Mesenchymal stem cell (in vitro differentiated cells and primary cell): ENCODE measurements around the gene ST6GAL2.

Experiments
- DNase-seq: peaks from one replicate; pipeline ENCODE4 v3.0.0-alpha.2; 2013
- H2AFZ ChIP-seq: one replicate; pipeline ENCODE4 v1.6.1; 2013; ENCODE audit warnings: low read depth, mild to moderate bottlenecking, control low read depth, inconsistent platforms, low read length, moderate library complexity
- H2AK5ac ChIP-seq: 2 replicates; pipeline ENCODE4 v1.6.1; 2013; ENCODE audit warnings: low read length, moderate library complexity, mild to moderate bottlenecking, inconsistent platforms; ENCODE audit not compliant: severe bottlenecking
- H2BK120ac ChIP-seq: one replicate; pipeline ENCODE4 v1.6.1; 2013; ENCODE audit warnings: low read depth, mild to moderate bottlenecking, inconsistent platforms, low read length, moderate library complexity
- H2BK12ac ChIP-seq, 2 experiments: one replicate each; pipeline ENCODE4 v1.6.1; 2013; ENCODE audit warnings: inconsistent platforms in 2 of 2, low read length in 2 of 2, mild to moderate bottlenecking in 2 of 2, moderate library complexity in 2 of 2, control low read depth in 1 of 2
- H2BK15ac ChIP-seq: one replicate; pipeline ENCODE4 v1.6.1; 2013; ENCODE audit warnings: mild to moderate bottlenecking, low read depth, inconsistent platforms; ENCODE audit not compliant: poor library complexity, severe bottlenecking
- H2BK5ac ChIP-seq: 2 replicates; pipeline ENCODE4 v1.6.1; 2013; ENCODE audit warnings: low read depth, mild to moderate bottlenecking, low read length, control low read depth, inconsistent platforms; ENCODE audit not compliant: poor library complexity, severe bottlenecking
- H3K14ac ChIP-seq, 2 experiments: one replicate each; pipeline ENCODE4 v1.6.1; 2013; ENCODE audit warnings: inconsistent platforms in 2 of 2, low read length in 2 of 2, control low read depth in 1 of 2, mild to moderate bottlenecking in 1 of 2, moderate library complexity in 1 of 2
- H3K18ac ChIP-seq, 2 experiments: one replicate each; pipeline ENCODE4 v1.6.1; 2013; ENCODE audit warnings: inconsistent platforms in 2 of 2, low read length in 2 of 2, control low read depth in 1 of 2, low read depth in 1 of 2, mild to moderate bottlenecking in 1 of 2
- H3K23ac ChIP-seq, 2 experiments: one replicate each; pipeline ENCODE4 v1.6.1; 2013; ENCODE audit warnings: inconsistent platforms in 2 of 2, low read length in 2 of 2, mild to moderate bottlenecking in 2 of 2, moderate library complexity in 2 of 2, control low read depth in 1 of 2
- H3K27ac ChIP-seq: 2 replicates; pipeline ENCODE4 v1.5.1; 2013; ENCODE audit warnings: mild to moderate bottlenecking, moderate library complexity, low read length, control low read depth, inconsistent platforms; ENCODE audit not compliant: poor library complexity, severe bottlenecking
- H3K27me3 ChIP-seq, 2 experiments: 2 replicates each; pipeline versions ENCODE4 v1.6.1 to v1.7.0; 2013; ENCODE audit warnings: low read length in 2 of 2, mild to moderate bottlenecking in 2 of 2, moderate library complexity in 2 of 2, control low read depth in 1 of 2, inconsistent platforms in 1 of 2; ENCODE audit not compliant: control insufficient read depth in 1 of 2, insufficient read depth in 1 of 2
- H3K36me3 ChIP-seq, 2 experiments: 2 replicates each; pipeline versions ENCODE4 v1.6.1 to v1.7.0; 2013; ENCODE audit warnings: low read length in 2 of 2, control low read depth in 1 of 2, inconsistent platforms in 1 of 2, low read depth in 1 of 2, mild to moderate bottlenecking in 1 of 2; ENCODE audit not compliant: insufficient read depth in 2 of 2, control insufficient read depth in 1 of 2
- H3K4ac ChIP-seq, 2 experiments: one replicate each; pipeline ENCODE4 v1.6.1; 2013; ENCODE audit warnings: inconsistent platforms in 2 of 2, low read length in 2 of 2, mild to moderate bottlenecking in 2 of 2, moderate library complexity in 2 of 2, control low read depth in 1 of 2, low read depth in 1 of 2
- H3K4me1 ChIP-seq: 2 replicates; pipeline ENCODE4 v1.6.1; 2013; ENCODE audit warnings: low read depth, low read length, control low read depth; ENCODE audit not compliant: control insufficient read depth, insufficient read depth
- H3K4me2 ChIP-seq: 2 replicates; pipeline ENCODE4 v1.6.1; 2013; ENCODE audit warnings: low read length, mild to moderate bottlenecking, inconsistent platforms; ENCODE audit not compliant: poor library complexity, severe bottlenecking
- H3K4me3 ChIP-seq, 2 experiments: 2 replicates each; pipeline versions ENCODE4 v1.5.1 to v1.7.0; 2013; ENCODE audit warnings: low read length in 2 of 2, mild to moderate bottlenecking in 2 of 2, control low read depth in 1 of 2, low read depth in 1 of 2; ENCODE audit not compliant: insufficient read depth in 1 of 2
- H3K79me1 ChIP-seq: replicated peaks from 2 replicates; pipeline ENCODE4 v1.6.1; 2013; ENCODE audit warnings: mild to moderate bottlenecking, control low read depth, low read length, inconsistent platforms; ENCODE audit not compliant: poor library complexity, severe bottlenecking
- H3K9ac ChIP-seq: 2 replicates; pipeline ENCODE4 v1.7.0; 2013; ENCODE audit warnings: mild to moderate bottlenecking, low read length, moderate library complexity
- H3K9me3 ChIP-seq: 2 replicates; pipeline ENCODE4 v1.7.0; 2013; ENCODE audit warnings: mild to moderate bottlenecking, low read length; ENCODE audit not compliant: control insufficient read depth
- H4K8ac ChIP-seq: one replicate; pipeline ENCODE4 v1.6.1; 2013; ENCODE audit warnings: inconsistent platforms, mild to moderate bottlenecking, low read length, moderate library complexity
- H4K91ac ChIP-seq: one replicate; pipeline ENCODE4 v1.6.1; 2013; ENCODE audit warnings: mild to moderate bottlenecking, low read length, inconsistent platforms
- WGBS: methylation state at CpG from one replicate; pipeline ENCODE4 v1.1.7; 2013; ENCODE audit warnings: mixed read lengths; 5-methylcytosine and 5-hydroxymethylcytosine counted together

ST6GAL2 gene

GRCh38 chr2:106882673-106883072 lies 3.3 kb downstream of the ST6GAL2 start:
- Histone ChIP-seq H3K27ac (no peak overlapping the region), H2BK15ac (no peak overlapping the region), H3K4me2 (no peak overlapping the region), H3K9me3 (no peaks in the 10 kb centered on the region), H3K23ac (no peak overlapping the region), H2BK120ac (no peak overlapping the region), H2BK12ac (no peak overlapping the region), H3K4me3 (no peak overlapping the region), H3K4me1 (peaks cover 8% of the 10 kb centered on the region), H4K91ac (no peak overlapping the region), H3K79me1 (peaks cover 16% of the 10 kb centered on the region), H4K8ac (no peak overlapping the region), H3K9ac (no peak overlapping the region), H2AFZ (no peak overlapping the region), H3K4ac (no peak overlapping the region), H2AK5ac (no peak overlapping the region), H3K14ac (no peak overlapping the region), H2BK5ac (no peak overlapping the region), H3K27me3 (peaks cover 0 to 51% of the 10 kb centered on the region in 2 experiments), H3K36me3 (no peaks in the 10 kb centered on the region), H3K18ac (no peak overlapping the region)
- DNase-seq: no peak
- 91% methylated on average over 3 of the region's 3 CpGs for WGBS

- Histone ChIP-seq H3K23ac (no peak overlapping the region), H3K4me1 (peaks cover 2% of the 10 kb centered on the region), H3K27ac (no peak overlapping the region), H2AFZ (no peak overlapping the region), H3K14ac (no peak overlapping the region), H3K18ac (no peak overlapping the region), H2BK120ac (no peak overlapping the region), H2BK15ac (no peak overlapping the region), H2AK5ac (no peak overlapping the region), H3K79me1 (peaks cover 26% of the 10 kb centered on the region), H4K91ac (no peak overlapping the region), H3K9ac (no peak overlapping the region), H3K4me3 (no peak overlapping the region), H3K4ac (no peak overlapping the region), H2BK12ac (no peak overlapping the region), H4K8ac (no peak overlapping the region), H3K36me3 (no peaks in the 10 kb centered on the region), H3K4me2 (no peak overlapping the region), H3K9me3 (no peaks in the 10 kb centered on the region), H2BK5ac (no peak overlapping the region), H3K27me3 (peaks cover 0 to 17% of the 10 kb centered on the region in 2 experiments)
- 82% methylated on average over 4 of the region's 4 CpGs for WGBS
- no peak for DNase-seq
Measured at GRCh38 chr2:106878206-106878605, 7.8 kb downstream of the ST6GAL2 start.

GRCh38 chr2:106876699-106877098 lies 9.3 kb downstream of the ST6GAL2 start:
- H3K36me3 ChIP-seq: no peaks in the 10 kb centered on the region
- no peak overlapping the region for H3K9ac ChIP-seq
- H2BK12ac ChIP-seq: no peak overlapping the region
- no peak overlapping the region for H2AFZ ChIP-seq
- peaks cover 2% of the 10 kb centered on the region for H3K4me1 ChIP-seq
- DNase-seq: no peak
- no peak overlapping the region for H3K23ac ChIP-seq
- H3K79me1 ChIP-seq: peaks cover 26% of the 10 kb centered on the region
- H3K9me3 ChIP-seq: no peaks in the 10 kb centered on the region
- no peak overlapping the region for H3K4ac ChIP-seq
- no peak overlapping the region for H3K27ac ChIP-seq
- whole genome bisulfite sequencing: 92% methylated on average over 4 of the region's 5 CpGs
- H3K14ac ChIP-seq: no peak overlapping the region
- no peak overlapping the region for H3K4me3 ChIP-seq
- H2AK5ac ChIP-seq: no peak overlapping the region
- no peak overlapping the region for H3K4me2 ChIP-seq
- H3K27me3 ChIP-seq: peaks cover 0 to 3% of the 10 kb centered on the region in 2 experiments
- H2BK120ac ChIP-seq: no peak overlapping the region
- no peak overlapping the region for H4K8ac ChIP-seq
- no peak overlapping the region for H4K91ac ChIP-seq
- H3K18ac ChIP-seq: no peak overlapping the region
- H2BK5ac ChIP-seq: no peak overlapping the region
- no peak overlapping the region for H2BK15ac ChIP-seq

GRCh38 chr2:106869512-106870275 lies 16.3 kb downstream of the ST6GAL2 start:
- Histone ChIP-seq H3K18ac (no peak overlapping the region), H3K14ac (no peak overlapping the region), H3K79me1 (peaks cover 24% of the 10 kb centered on the region), H4K91ac (no peak overlapping the region), H2AK5ac (no peak overlapping the region), H4K8ac (no peak overlapping the region), H2BK5ac (no peak overlapping the region), H2BK15ac (no peak overlapping the region), H2AFZ (no peak overlapping the region), H3K4me2 (no peak overlapping the region), H3K4me1 (no peaks in the 10 kb centered on the region), H2BK12ac (no peak overlapping the region), H3K27ac (no peak overlapping the region), H3K27me3 (no peaks in the 10 kb centered on the region), H3K9me3 (no peaks in the 10 kb centered on the region), H3K23ac (no peak overlapping the region), H3K9ac (no peak overlapping the region), H3K4me3 (no peak overlapping the region), H2BK120ac (no peak overlapping the region), H3K36me3 (no peaks in the 10 kb centered on the region), H3K4ac (no peak overlapping the region)
- WGBS: 75% methylated on average over 8 of the region's 8 CpGs
- no peak for DNase-seq
